ENCODE data around the gene TCERG1L. TPM values are rescaled to one million over a fixed set of nuclear protein-coding genes. Genes with fewer than 3 reads are reported as not detected.
"Not testable (repeated sequence)": the region's sequence is repeated elsewhere in the genome, so short reads cannot be mapped to it uniquely, and the experiment has no call there.

Gene TCERG1L, protein sequence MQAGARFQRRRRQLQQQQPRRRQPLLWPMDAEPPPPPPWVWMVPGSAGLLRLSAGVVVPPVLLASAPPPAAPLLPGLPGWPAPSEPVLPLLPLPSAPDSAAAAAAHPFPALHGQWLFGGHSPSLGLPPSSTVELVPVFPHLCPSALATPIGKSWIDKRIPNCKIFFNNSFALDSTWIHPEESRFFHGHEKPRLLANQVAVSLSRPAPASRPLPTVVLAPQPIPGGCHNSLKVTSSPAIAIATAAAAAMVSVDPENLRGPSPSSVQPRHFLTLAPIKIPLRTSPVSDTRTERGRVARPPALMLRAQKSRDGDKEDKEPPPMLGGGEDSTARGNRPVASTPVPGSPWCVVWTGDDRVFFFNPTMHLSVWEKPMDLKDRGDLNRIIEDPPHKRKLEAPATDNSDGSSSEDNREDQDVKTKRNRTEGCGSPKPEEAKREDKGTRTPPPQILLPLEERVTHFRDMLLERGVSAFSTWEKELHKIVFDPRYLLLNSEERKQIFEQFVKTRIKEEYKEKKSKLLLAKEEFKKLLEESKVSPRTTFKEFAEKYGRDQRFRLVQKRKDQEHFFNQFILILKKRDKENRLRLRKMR
- not detected in 2 replicates for total RNA-seq

- DNase-seq (ENCODE audit: low read depth in 2 of 2): no peak
Observed at GRCh38 chr10:131311661-131312477, at the start of gene TCERG1L. TCERG1L (minus strand) TSS chr10:131311721; CDS start chr10:131311635, 86 bp downstream.

DNA sequence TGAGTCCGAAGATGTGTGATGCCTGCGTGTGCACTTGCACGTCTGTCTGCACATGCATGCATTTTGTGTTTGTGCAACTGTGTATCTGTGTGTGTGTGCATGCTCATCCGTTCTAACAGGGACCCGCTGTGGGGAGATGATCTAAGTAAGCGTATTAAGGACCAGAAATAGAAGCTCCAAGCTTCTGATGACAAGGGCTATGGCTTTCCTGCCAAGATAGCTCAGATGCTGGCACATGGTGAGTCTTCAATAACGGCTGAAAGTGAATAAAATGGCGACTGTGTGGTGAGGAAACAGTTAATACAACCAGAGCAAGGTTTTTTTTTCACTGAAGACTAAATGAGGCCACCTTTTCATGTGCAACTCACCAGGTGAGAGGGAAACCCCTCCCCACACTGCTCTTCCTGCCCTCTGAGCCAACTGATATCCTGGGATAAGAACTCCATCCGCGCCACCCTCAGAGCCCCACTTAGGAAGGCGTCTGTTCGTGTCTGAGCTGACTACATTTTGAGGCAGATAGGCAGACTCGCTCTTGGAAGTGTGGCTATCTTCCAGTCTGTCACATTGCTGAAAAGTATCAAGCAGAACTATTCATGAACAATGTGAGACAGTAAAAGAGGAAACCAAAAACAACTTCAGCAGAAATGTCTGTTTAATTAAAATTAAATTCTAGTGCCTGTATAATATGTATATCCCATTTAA lies 47.4 kb upstream of the TCERG1L start:
- no peak for DNase-seq (ENCODE audit: low read depth in 2 of 2)

DNA sequence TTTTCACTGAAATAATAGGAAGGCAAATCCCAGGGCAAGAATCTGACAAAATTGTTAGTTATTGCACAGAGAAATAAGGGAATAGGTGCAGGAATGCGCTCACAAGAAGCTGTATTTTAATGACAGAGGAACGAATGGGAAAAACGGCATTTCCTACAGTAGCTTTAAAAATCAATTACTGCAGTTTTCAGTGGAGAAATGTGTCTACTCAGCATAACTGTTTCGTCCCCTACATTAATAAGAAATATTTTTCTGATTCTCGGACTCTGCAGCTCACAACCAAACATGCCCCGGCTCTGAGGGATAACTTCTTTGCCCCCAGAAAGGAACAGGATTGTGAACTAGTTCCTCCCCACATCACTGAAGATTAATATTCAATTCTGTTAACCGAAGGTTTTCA lies 44.9 kb upstream of the TCERG1L start:
- no peak for DNase-seq (ENCODE audit: low read depth in 2 of 2)

DNA sequence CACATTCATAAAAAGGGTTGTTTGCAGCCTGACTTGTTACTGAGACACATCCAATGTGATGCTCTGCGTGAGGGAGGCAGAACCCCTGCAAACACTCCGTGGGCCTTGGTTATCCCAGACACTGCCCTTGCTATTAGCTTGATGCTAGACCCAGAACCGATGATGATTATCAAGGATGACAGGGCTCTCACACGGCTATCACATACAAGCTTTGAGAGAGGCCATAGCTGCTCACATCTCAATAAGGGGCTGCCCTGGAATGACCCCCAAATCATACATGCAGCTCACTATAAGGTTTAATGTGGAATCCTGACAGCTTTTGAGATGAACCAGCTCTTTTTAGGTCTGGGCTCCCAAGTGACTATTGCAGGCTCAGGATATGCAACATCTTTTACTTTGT lies 44.4 kb upstream of the TCERG1L start:
- no peak for DNase-seq (ENCODE audit: low read depth in 2 of 2)

- no peak for DNase-seq (ENCODE audit: low read depth in 2 of 2)
Observed at GRCh38 chr10:131355056-131355455, 43.5 kb upstream of the TCERG1L start.

GRCh38 chr10:131354380-131354779 lies 42.9 kb upstream of the TCERG1L start:
- peak in 1 of 2 donors; percentile 6 for DNase-seq (ENCODE audit: low read depth in 2 of 2)

- DNase-seq (ENCODE audit: low read depth in 2 of 2): no peak
Observed at GRCh38 chr10:131352765-131353290, 41.3 kb upstream of the TCERG1L start.

GRCh38 chr10:131350660-131351059 lies 39.1 kb upstream of the TCERG1L start:
- DNase-seq (ENCODE audit: low read depth in 2 of 2): no peak

DNA sequence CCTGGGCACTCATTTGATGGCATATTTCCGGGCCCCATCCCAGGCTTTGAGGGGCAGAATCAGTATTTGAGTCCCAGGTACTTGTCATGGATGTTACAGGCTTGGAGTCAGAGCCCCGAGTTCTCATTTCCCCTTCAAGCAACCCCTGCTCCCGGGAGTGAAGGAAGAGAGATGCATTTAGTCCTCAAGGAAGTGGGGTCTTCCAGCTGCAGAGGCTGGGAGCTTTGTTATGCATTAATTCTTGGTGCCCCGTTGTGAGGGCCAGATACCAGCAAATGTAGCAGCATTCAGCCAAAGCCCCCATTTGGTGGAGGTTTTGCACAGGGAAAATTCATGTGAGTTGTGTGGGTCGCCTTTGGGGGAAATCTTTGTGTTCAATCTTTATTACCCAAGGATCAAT lies 38.7 kb upstream of the TCERG1L start:
- DNase-seq (ENCODE audit: low read depth in 2 of 2): no peak

DNA sequence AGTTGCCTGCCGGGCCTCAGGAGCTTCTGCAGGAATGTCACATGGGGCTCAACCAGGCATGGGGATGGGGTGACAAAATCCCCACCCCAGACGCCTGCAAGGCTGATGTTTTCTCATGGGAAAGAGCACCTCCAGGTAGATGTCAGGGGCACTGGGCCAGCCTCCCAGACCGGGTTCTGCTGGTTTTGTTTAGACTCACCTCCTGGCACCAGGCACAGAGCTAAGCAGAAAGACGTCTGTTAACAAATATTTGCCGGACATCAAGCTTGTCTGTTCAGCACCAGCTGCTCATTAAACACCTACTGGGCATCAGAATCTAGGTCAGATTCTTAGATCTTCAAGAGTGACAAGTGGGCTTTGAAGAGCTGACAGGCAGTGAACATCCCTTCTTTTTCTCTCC lies 34.9 kb upstream of the TCERG1L start:
- no peak for DNase-seq (ENCODE audit: low read depth in 2 of 2)

DNA sequence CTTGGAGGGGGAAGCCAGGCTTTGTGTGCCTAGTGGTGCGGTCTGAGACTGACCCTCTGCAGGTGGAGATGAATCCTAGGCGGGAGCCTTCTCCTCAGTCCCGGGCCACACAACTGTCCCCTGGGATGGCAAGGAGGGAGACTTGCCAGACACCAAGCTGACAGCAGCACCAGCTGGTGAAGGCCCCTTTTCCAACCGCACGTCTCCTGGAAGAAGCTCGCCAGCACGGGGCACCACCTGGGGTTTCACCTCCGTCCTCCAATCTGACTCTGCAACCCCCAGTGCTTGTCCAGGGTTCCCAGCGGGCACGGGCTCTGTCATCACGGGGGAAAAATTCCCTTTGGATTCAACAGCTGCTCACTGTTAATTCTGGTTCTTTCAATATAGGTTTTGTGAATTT lies 34.2 kb upstream of the TCERG1L start:
- DNase-seq (ENCODE audit: low read depth in 2 of 2): no peak

DNA sequence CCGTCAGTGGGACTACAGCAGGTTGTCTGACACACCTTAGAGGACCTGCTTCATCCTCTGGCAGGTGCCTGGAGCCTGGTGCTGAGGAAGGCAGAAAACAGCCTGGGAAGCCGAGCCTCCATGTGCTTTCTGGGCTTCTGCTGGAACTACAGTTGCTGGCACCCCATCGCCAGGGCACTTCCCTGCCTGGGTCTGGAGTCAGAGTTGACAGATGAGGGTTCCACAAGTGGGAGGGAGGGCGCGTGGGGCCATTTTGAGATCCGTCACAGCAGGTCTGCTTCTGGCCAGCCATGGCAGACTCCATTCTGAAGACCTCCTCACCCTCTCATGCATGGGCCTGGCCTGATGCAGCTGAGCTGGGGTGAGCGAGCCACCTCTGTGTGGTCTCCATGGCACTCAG lies 33.2 kb upstream of the TCERG1L start:
- DNase-seq (ENCODE audit: low read depth in 2 of 2): no peak

DNA sequence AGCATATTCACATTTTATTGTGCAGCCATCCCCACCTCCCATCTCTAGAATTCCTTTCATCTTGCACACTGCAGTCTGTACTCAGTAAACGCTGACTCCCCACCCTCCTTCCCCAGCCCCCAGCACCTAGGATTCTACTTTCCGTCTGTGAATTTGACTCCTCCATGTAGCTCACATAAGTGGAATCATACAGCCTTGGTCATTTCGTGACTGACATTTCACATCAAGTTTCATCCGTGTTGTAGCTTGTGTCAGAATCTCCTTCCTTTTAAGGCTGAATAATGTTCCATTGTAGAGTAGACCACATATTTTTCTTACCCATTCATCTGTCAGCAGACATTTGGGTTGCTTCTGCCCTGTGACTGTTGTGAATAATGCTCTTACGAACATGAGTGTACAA lies 26.2 kb upstream of the TCERG1L start:
- DNase-seq (ENCODE audit: low read depth in 2 of 2): no peak

- DNase-seq (ENCODE audit: low read depth in 2 of 2): no peak
Observed at GRCh38 chr10:131332821-131333220, 21.3 kb upstream of the TCERG1L start.

DNA sequence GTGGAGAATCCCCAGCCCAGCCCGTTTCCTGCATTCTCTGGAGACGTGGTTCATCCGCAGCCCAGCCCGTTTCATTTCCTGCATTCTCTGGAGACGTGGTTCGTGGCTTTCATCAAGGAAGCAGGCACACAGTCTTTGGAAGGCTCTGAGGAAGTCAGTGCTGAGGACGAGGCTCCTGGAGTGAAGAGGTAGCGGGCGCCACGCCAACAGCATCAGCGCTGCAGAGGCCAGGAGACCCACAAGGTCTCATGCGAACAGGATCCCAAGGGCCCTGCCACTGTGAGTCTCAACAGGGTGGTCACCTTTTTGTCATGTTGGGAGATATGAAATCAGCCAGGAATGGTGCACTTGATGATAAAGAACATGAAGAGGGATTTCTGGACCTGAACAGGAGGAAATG lies 12.4 kb upstream of the TCERG1L start:
- DNase-seq (ENCODE audit: low read depth in 2 of 2): no peak

DNA sequence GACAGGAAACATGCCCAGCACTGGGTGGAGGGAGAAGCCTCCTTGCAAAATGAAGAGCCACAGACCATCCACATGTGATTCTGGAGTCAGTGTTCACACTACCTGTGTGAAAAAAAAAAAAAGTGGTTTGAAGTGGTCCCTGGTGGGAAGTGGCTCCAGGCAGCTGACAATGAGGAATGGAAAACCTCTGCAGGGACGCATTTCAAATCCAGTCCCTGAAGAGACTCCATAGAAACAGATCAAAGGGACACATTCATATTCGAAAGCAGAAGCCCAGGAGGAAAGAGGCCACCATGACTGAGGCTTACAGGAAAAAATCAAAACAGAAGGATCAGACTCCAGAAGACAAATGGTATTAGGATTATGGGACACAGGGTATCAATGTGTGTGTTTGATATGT lies 11.5 kb upstream of the TCERG1L start:
- no peak for DNase-seq (ENCODE audit: low read depth in 2 of 2)

DNA sequence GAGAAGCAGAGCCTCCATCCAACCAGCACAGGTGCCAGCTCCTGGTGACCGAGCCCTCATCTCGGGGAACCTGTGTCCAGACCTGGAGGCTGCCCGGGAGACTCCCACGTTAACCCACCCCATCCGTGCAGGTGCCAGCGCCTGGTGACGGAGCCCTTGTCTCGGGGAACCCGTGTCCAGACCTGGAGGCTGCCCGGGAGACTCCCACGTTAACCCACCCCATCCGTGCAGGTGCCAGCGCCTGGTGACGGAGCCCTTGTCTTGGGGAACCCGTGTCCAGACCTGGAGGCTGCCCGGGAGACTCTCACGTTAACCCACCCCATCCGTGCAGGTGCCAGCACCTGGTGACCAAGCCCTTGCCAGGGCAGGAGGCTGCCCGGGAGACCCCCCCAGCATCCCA lies 11.1 kb upstream of the TCERG1L start:
- DNase-seq (ENCODE audit: low read depth in 2 of 2): not testable (repeated sequence)

- no peak for DNase-seq (ENCODE audit: low read depth in 2 of 2)
Observed at GRCh38 chr10:131320860-131321604, 9.5 kb upstream of the TCERG1L start.

DNA sequence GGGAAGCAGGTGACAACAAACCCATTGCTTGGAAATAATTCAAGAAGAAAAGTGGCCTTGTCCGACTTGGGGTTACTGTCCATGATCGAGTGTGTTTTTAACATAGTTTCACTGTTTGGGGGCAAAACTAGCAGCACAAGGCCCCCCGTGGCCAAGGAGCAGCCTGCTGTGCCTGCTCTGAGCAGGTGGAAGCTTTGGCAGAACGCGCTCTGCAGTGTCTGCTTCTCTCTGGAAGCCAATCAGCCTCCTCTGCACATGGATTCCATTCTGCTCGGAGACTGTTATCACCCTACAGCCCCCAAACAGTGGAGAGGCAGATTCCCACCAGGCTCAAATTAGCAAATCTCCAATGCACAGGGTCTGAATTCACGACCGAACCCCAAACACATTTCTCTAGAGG lies 7.3 kb upstream of the TCERG1L start:
- no peak for DNase-seq (ENCODE audit: low read depth in 2 of 2)

DNA sequence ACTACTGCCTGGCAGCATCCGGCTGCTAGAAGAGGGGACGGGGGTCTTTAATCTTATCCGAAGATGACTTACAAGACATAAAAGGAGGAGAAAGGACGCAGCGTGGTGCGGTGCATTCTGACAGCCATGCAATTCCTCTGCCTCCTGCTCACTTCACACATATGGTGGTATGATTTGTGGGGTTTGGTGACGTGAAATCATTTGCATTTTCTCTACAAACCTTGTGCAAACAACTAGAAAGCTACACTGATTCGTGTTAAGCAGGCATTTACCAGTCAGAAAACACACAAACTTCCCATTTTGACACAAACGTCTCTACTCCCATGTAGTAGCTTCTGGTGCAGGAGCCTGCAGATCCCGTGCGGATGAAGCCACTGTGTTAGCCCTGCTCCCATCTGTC lies 6.8 kb upstream of the TCERG1L start:
- no peak for DNase-seq (ENCODE audit: low read depth in 2 of 2)
